ENCODE results near the gene KAT14.
"Not testable (repeated sequence)": the region's sequence is repeated elsewhere in the genome, so short reads cannot be mapped to it uniquely, and the experiment has no call there.

KAT14 gene

GRCh38 chr20:18197382-18198070, 59.9 kb downstream of the KAT14 start:
- no peak overlapping the region for H3K4me3 ChIP-seq (ENCODE audit: low read depth, low read length)
- TF ChIP-seq, protein P1, sequence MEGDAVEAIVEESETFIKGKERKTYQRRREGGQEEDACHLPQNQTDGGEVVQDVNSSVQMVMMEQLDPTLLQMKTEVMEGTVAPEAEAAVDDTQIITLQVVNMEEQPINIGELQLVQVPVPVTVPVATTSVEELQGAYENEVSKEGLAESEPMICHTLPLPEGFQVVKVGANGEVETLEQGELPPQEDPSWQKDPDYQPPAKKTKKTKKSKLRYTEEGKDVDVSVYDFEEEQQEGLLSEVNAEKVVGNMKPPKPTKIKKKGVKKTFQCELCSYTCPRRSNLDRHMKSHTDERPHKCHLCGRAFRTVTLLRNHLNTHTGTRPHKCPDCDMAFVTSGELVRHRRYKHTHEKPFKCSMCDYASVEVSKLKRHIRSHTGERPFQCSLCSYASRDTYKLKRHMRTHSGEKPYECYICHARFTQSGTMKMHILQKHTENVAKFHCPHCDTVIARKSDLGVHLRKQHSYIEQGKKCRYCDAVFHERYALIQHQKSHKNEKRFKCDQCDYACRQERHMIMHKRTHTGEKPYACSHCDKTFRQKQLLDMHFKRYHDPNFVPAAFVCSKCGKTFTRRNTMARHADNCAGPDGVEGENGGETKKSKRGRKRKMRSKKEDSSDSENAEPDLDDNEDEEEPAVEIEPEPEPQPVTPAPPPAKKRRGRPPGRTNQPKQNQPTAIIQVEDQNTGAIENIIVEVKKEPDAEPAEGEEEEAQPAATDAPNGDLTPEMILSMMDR (IDR thresholded peaks at IDR 0.05; ENCODE audit: borderline replicate concordance, insufficient read depth, low read depth, low read length) = no peak

DNA sequence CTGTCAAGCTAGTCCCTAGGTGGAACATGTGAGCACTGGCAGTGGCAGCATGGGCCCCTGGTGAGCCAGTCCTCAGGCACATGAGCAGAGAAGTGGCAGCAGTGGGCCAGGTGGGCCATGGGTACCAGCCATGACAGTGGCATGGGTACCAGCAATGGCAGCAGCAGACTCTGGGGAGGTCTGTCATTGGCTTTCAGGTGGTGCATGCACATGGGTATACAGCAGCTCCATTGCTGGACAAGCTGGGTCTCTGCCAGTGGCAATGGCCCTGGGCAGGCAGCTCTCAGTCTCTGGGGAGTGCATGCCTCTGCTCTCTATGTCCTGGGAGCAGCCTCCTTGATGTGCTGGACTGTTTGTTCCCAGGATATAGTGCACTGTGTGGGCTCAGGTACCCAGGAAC, 65.3 kb downstream of the KAT14 start:
- no peak overlapping the region for H3K4me3 ChIP-seq (ENCODE audit: low read depth, low read length)
- TF ChIP-seq, protein P1 (IDR thresholded peaks at IDR 0.05; ENCODE audit: borderline replicate concordance, insufficient read depth, low read depth, low read length) = no peak

GRCh38 chr20:18203700-18204099, 66.0 kb downstream of the KAT14 start:
- not testable (repeated sequence) for H3K4me3 ChIP-seq (ENCODE audit: low read depth, low read length)

DNA sequence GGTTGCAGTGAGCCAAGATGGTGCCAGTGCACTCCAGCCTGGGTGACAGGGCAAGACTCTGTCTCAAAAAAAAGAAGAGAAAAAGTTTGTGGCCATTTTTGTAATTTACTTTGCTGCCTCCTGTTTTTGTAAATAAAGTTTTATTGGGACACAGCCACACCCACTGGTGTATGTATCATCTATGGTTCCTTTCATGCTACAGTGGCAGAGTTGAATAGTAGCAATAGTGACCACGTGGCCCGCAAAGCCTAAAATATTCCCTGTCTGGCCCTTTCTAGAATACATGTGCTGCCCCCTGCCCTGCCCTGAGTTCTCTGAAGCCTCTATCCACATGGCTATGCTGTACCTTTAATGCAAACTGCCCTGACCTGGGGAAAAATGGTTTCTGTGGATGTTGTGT, 75.3 kb downstream of the KAT14 start:
- no peak overlapping the region for H3K4me3 ChIP-seq (ENCODE audit: low read depth, low read length)
- TF ChIP-seq, protein P1 (IDR thresholded peaks at IDR 0.05; ENCODE audit: borderline replicate concordance, insufficient read depth, low read depth, low read length) = no peak

GRCh38 chr20:18215566-18215965, 77.9 kb downstream of the KAT14 start:
- TF ChIP-seq, protein P1 (IDR thresholded peaks at IDR 0.05; ENCODE audit: borderline replicate concordance, insufficient read depth, low read depth, low read length) = no peak
- H3K4me3 ChIP-seq (ENCODE audit: low read depth, low read length) = no peak overlapping the region

GRCh38 chr20:18218280-18218679, 80.6 kb downstream of the KAT14 start:
- no peak overlapping the region for H3K4me3 ChIP-seq (ENCODE audit: low read depth, low read length)
- TF ChIP-seq, protein P1 (IDR thresholded peaks at IDR 0.05; ENCODE audit: borderline replicate concordance, insufficient read depth, low read depth, low read length) = no peak

- H3K4me3 ChIP-seq (ENCODE audit: low read depth, low read length) = no peak overlapping the region
- TF ChIP-seq, protein P1 (IDR thresholded peaks at IDR 0.05; ENCODE audit: borderline replicate concordance, insufficient read depth, low read depth, low read length) = no peak
Measured at GRCh38 chr20:18223409-18223808, 85.7 kb downstream of the KAT14 start.

All from GM12875 (cell line).